ENCODE data around the gene AHCYL2.
A peak's percentile ranks its signal among the peaks of the same experiment; 100 is the strongest.

The AHCYL2 gene

GRCh38 chr7:129205987-129206785 is 18.6 kb upstream of the AHCYL2 start:
- ChIA-PET CTCF (interaction anchor here (0.6 kb wide), 1 partner anchor 183 kb away, joined by 7 read pairs; no protein-coding TSS in a partner anchor), POLR2A (no interaction called here)
- TF ChIP-seq TARDBP (IDR thresholded peaks at IDR 0.05) (no peak), HDGF (IDR thresholded peaks at IDR 0.05; ENCODE audit: borderline replicate concordance) (no peak), FOXA1 (IDR thresholded peaks at IDR 0.05) (no peak), L3MBTL2 (conservative IDR thresholded peaks at IDR 0.05) (no peak), SP1 (IDR thresholded peaks at IDR 0.05) (no peak), FOXM1 (IDR thresholded peaks at IDR 0.05; ENCODE audit: borderline replicate concordance) (no peak), LEF1 (IDR thresholded peaks at IDR 0.05; ENCODE audit: borderline replicate concordance) (no peak), CTBP1 (IDR thresholded peaks at IDR 0.05; ENCODE audit: borderline replicate concordance) (no peak), ZNF384 (IDR thresholded peaks at IDR 0.05) (no peak), SUZ12 (IDR thresholded peaks at IDR 0.05) (no peak), ELF4 (IDR thresholded peaks at IDR 0.05) (no peak), BHLHE40 (IDR thresholded peaks at IDR 0.05; ENCODE audit: borderline replicate concordance) (no peak)
- TF ChIP-seq, protein P1, sequence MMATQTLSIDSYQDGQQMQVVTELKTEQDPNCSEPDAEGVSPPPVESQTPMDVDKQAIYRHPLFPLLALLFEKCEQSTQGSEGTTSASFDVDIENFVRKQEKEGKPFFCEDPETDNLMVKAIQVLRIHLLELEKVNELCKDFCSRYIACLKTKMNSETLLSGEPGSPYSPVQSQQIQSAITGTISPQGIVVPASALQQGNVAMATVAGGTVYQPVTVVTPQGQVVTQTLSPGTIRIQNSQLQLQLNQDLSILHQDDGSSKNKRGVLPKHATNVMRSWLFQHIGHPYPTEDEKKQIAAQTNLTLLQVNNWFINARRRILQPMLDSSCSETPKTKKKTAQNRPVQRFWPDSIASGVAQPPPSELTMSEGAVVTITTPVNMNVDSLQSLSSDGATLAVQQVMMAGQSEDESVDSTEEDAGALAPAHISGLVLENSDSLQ (IDR thresholded peaks at IDR 0.05), result no peak
- DNase-seq (ENCODE audit: extremely low spot score), result no peak

- CTCF ChIA-PET, result interaction anchor here (4.1 kb wide), 1 partner anchor 45 kb away, joined by 34 read pairs; no protein-coding TSS in a partner anchor
- TF ChIP-seq FOXK2 (IDR thresholded peaks at IDR 0.05) (no peak), FOXM1 (IDR thresholded peaks at IDR 0.05; ENCODE audit: borderline replicate concordance) (no peak), LEF1 (IDR thresholded peaks at IDR 0.05; ENCODE audit: borderline replicate concordance) (no peak), TARDBP (IDR thresholded peaks at IDR 0.05) (no peak)
- no peak for DNase-seq (ENCODE audit: extremely low spot score)
- POLR2A ChIA-PET, result no interaction called here
Measured at GRCh38 chr7:129208667-129209066, 16.2 kb upstream of the AHCYL2 start.

- DNase-seq (ENCODE audit: extremely low spot score), result no peak
- ChIA-PET CTCF (interaction anchor here (0.7 to 4.1 kb wide), 3 partner anchors 9 to 382 kb away, joined by 3 to 34 read pairs (median 3); no protein-coding TSS in a partner anchor), POLR2A (no interaction called here)
- TF ChIP-seq ZNF384 (IDR thresholded peaks at IDR 0.05) (no peak), ELF4 (IDR thresholded peaks at IDR 0.05) (no peak), FOXA1 (IDR thresholded peaks at IDR 0.05) (no peak)
Measured at GRCh38 chr7:129209067-129209926, 15.5 kb upstream of the AHCYL2 start.

GRCh38 chr7:129210256-129210988 is 14.4 kb upstream of the AHCYL2 start:
- TF ChIP-seq TARDBP (IDR thresholded peaks at IDR 0.05) (no peak), SUZ12 (IDR thresholded peaks at IDR 0.05) (no peak), ELF4 (IDR thresholded peaks at IDR 0.05) (no peak), HDGF (IDR thresholded peaks at IDR 0.05; ENCODE audit: borderline replicate concordance) (no peak), NFRKB (IDR thresholded peaks at IDR 0.05) (no peak)
- TF ChIP-seq, protein P1 (IDR thresholded peaks at IDR 0.05), result no peak
- POLR2A ChIA-PET, result no interaction called here
- peak; percentile 71 for DNase-seq (ENCODE audit: extremely low spot score)
- CTCF ChIA-PET, result interaction anchor here (0.6 to 4.1 kb wide), 5 partner anchors 8 to 119 kb away, joined by 3 to 34 read pairs (median 3); no protein-coding TSS in a partner anchor

DNA sequence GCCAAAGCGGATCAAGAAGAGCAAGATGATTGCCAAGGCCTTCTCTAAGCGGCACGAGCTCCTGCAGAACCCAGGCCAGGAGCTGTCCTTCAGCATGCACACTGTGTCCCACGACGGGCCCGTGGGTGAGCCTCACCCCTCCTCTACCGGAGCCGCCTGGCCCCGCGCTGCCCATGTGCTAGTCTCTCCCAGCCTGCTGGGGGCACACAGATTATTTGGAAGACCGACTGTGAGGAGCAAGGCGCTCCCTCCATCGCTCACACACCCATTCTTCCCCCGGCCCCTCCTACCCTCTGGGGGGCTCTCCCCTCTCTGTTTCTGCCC is 13.9 kb upstream of the AHCYL2 start:
- ChIA-PET POLR2A (no interaction called here), CTCF (interaction anchor here (0.9 to 4.1 kb wide), 3 partner anchors 43 to 120 kb away, joined by 3 to 34 read pairs (median 4); no protein-coding TSS in a partner anchor)

DNA sequence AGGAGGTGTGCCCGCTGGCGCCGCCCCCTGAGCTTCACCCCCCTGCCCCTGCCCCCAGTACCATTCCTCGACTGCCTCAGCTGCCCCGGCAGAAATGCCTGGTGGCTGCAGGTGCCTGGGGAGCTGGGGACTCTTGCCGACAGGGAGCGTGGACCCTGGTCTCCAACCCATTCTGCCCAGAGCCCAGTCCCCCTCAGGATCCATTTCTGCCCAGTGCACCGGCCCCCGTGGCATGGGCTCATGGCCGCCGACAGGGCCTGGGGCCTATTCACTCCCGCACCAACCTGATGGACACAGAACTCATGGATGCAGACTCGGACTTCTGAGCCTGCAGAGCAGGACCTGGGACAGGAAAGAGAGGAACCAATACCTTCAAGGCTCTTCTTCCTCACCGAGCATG is 12.7 kb upstream of the AHCYL2 start:
- POLR2A ChIA-PET, result no interaction called here
- CTCF ChIA-PET, result interaction anchor here (4.1 kb wide), 1 partner anchor 48 kb away, joined by 34 read pairs; no protein-coding TSS in a partner anchor
- no peak for TF ChIP-seq L3MBTL2 (conservative IDR thresholded peaks at IDR 0.05)
- TF ChIP-seq LEF1 (IDR thresholded peaks at IDR 0.05; ENCODE audit: borderline replicate concordance), result no peak
- no peak for TF ChIP-seq SP1 (IDR thresholded peaks at IDR 0.05)
- no peak for TF ChIP-seq FOXA1 (IDR thresholded peaks at IDR 0.05)
- no peak for TF ChIP-seq ZNF384 (IDR thresholded peaks at IDR 0.05)
- TF ChIP-seq FOXK2 (IDR thresholded peaks at IDR 0.05), result no peak
- no peak for TF ChIP-seq NFRKB (IDR thresholded peaks at IDR 0.05)
- TF ChIP-seq, protein P1 (IDR thresholded peaks at IDR 0.05), result no peak
- TF ChIP-seq ARNT (IDR thresholded peaks at IDR 0.05), result no peak
- TF ChIP-seq ELF4 (IDR thresholded peaks at IDR 0.05), result no peak
- TF ChIP-seq CTBP1 (IDR thresholded peaks at IDR 0.05; ENCODE audit: borderline replicate concordance), result no peak
- TF ChIP-seq SUZ12 (IDR thresholded peaks at IDR 0.05), result no peak
- TF ChIP-seq FOXM1 (IDR thresholded peaks at IDR 0.05; ENCODE audit: borderline replicate concordance), result no peak
- no peak for TF ChIP-seq HDGF (IDR thresholded peaks at IDR 0.05; ENCODE audit: borderline replicate concordance)
- TF ChIP-seq BHLHE40 (IDR thresholded peaks at IDR 0.05; ENCODE audit: borderline replicate concordance), result no peak
- no peak for TF ChIP-seq TARDBP (IDR thresholded peaks at IDR 0.05)
- DNase-seq (ENCODE audit: extremely low spot score), result no peak

More for the DNA sequence above, 13.9 kb upstream of the AHCYL2 start:
- TF ChIP-seq LEF1 (IDR thresholded peaks at IDR 0.05; ENCODE audit: borderline replicate concordance) (no peak), SUZ12 (IDR thresholded peaks at IDR 0.05) (no peak)
- no peak for DNase-seq (ENCODE audit: extremely low spot score)

Data from HEK293T (cell line).